ENCODE data around the gene SH2D1A. TPM values are rescaled to one million over a fixed set of nuclear protein-coding genes. Genes with fewer than 3 reads are reported as not detected.

SH2D1A gene
- not detected in 2 replicates for total RNA-seq

GRCh38 chrX:124346117-124346876 is at the start of gene SH2D1A:
SH2D1A (plus strand) TSS chrX:124346563; CDS start chrX:124346643, 80 bp downstream.

DNA sequence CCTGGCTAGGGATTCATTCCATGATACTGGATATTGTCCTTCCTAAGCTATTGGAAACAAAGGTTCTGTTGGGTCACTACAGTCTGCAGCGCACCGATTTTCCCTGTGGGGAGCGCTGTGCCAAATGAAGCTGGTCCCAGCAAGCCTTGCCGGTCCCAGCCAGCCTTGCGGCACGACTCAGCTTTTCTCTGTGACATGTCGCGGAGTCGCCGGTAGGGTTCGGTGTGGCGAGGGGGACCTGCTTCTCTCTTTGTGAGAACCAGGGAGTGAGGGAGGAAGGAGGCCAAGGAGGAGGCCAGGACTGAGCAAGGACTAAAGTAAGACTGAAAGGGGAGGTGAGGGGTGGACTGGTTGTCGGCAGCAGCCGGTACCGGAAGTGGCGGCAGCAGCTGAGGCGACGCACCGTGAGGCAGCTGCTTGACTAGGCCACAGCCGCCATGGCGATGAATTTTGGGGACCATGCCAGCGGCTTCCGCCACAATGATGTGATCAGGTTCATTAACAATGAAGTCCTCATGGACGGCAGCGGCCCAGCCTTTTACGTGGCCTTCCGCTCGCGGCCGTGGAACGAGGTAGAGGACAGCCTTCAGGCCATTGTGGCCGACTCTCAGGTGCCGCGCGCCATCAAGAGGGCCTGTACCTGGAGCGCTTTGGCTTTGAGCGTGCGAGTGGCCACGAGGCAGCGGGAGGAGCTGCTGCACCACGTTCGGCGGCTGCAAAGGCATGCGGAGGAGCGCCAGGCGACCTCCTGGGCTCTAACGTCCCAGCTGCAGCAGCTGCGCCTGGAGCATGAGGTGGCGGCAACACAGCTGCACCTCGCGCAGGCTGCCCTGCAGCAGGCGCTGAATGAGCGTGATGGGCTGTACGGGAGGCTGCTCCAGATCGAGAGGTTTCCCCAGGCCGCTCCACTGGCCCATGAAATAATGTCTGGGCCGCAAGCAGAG is 13.6 kb upstream of the SH2D1A start, which contains the start of gene TEX13D:
TEX13D (plus strand) TSS at position 180 of the 944 bp plus-strand sequence; CDS start at position 438, 258 bp downstream.

Small RNA genes lying within 50 kb of the gene (small RNA-seq; reads per million reads assigned to genes)
- not detected for gene AL022718.1

Other genes starting within 250 kb of the SH2D1A start
- gene TEX13D, start 13.9 kb upstream of the SH2D1A start, total RNA-seq, result not detected in 2 replicates